ENCODE data around the gene AP4B1.

GRCh38 chr1:113876176-113876575 lies 28.4 kb downstream of the AP4B1 start:
- no peak for TF ChIP-seq POLR2A (IDR thresholded peaks at IDR 0.05)
- TF ChIP-seq, protein P1, sequence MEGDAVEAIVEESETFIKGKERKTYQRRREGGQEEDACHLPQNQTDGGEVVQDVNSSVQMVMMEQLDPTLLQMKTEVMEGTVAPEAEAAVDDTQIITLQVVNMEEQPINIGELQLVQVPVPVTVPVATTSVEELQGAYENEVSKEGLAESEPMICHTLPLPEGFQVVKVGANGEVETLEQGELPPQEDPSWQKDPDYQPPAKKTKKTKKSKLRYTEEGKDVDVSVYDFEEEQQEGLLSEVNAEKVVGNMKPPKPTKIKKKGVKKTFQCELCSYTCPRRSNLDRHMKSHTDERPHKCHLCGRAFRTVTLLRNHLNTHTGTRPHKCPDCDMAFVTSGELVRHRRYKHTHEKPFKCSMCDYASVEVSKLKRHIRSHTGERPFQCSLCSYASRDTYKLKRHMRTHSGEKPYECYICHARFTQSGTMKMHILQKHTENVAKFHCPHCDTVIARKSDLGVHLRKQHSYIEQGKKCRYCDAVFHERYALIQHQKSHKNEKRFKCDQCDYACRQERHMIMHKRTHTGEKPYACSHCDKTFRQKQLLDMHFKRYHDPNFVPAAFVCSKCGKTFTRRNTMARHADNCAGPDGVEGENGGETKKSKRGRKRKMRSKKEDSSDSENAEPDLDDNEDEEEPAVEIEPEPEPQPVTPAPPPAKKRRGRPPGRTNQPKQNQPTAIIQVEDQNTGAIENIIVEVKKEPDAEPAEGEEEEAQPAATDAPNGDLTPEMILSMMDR (IDR thresholded peaks at IDR 0.05) = no peak

Measured in lower leg skin (tissue), 3 donors.